Neutrophil (primary cell): ENCODE results near the gene TMEM87B.

ENCODE experiments used
- H3K27ac ChIP-seq: fragments of 200-600 bp; sonication (generic); 2 replicates; pipeline ENCODE4 v1.5.1; 2016; ENCODE audit warnings: mild to moderate bottlenecking, moderate library complexity
- H3K27me3 ChIP-seq: fragments of 200-600 bp; sonication (generic); 2 replicates; pipeline ENCODE4 v1.6.0; 2016; ENCODE audit warnings: mild to moderate bottlenecking
- H3K36me3 ChIP-seq: fragments of 200-600 bp; sonication (generic); 2 replicates; pipeline ENCODE4 v1.5.1; 2017
- H3K4me1 ChIP-seq, 2 experiments: fragments of 200-600 bp in 1 of 2; sonication (generic) in 1 of 2; 1 replicate in 1 of 2; 2 replicates in 1 of 2; pipeline versions ENCODE4 v1.5.1 to v1.6.1; 2013 to 2016; ENCODE audit warnings: low read depth in 1 of 2, low read length in 1 of 2, mild to moderate bottlenecking in 1 of 2, moderate library complexity in 1 of 2; ENCODE audit not compliant: control insufficient read depth in 1 of 2, insufficient read depth in 1 of 2
- H3K4me3 ChIP-seq, 2 experiments: fragments of 200-600 bp in 1 of 2; sonication (generic) in 1 of 2; 1 replicate in 1 of 2; 2 replicates in 1 of 2; pipeline ENCODE4 v1.5.1; 2013 to 2016; ENCODE audit warnings: low read depth in 1 of 2, low read length in 1 of 2, mild to moderate bottlenecking in 1 of 2, moderate library complexity in 1 of 2
- H3K9me3 ChIP-seq: fragments of 200-600 bp; sonication (generic); 2 replicates; pipeline ENCODE4 v1.5.1; 2016
- TF ChIP-seq, protein P1 (sequence below): fragments of 200-600 bp; sonication (generic); IDR thresholded peaks from 2 replicates; pipeline ENCODE4 v1.5.1; 2016; ENCODE audit warnings: antibody characterized with exemption

The TMEM87B gene

DNA sequence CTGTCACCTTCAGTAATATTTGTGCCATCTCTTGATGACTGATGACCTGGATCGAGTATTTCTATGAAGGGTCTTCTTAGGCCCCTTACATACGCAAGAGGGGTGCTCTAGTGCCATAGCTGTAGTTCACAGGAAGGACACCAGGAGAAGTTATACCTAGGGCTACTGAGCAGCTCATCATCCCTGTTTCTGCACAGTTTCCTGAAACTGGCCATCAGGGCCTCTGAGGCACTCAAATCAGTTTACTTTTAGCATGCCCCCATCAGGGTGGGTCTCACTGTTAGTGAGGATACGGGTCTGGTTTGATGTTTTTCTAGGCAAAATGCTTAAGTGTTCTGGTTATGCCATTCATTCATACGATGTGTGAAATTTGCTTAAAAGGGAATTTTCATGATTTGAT, 63.1 kb downstream of the TMEM87B start:
- Histone ChIP-seq H3K36me3 (peaks cover 38% of the 10 kb centered on the region), H3K27me3 (no peaks in the 10 kb centered on the region), H3K27ac (no peak overlapping the region), H3K9me3 (no peaks in the 10 kb centered on the region), H3K4me3 (no peak overlapping the region), H3K4me1 (no peaks in the 10 kb centered on the region)
- TF ChIP-seq, protein P1, sequence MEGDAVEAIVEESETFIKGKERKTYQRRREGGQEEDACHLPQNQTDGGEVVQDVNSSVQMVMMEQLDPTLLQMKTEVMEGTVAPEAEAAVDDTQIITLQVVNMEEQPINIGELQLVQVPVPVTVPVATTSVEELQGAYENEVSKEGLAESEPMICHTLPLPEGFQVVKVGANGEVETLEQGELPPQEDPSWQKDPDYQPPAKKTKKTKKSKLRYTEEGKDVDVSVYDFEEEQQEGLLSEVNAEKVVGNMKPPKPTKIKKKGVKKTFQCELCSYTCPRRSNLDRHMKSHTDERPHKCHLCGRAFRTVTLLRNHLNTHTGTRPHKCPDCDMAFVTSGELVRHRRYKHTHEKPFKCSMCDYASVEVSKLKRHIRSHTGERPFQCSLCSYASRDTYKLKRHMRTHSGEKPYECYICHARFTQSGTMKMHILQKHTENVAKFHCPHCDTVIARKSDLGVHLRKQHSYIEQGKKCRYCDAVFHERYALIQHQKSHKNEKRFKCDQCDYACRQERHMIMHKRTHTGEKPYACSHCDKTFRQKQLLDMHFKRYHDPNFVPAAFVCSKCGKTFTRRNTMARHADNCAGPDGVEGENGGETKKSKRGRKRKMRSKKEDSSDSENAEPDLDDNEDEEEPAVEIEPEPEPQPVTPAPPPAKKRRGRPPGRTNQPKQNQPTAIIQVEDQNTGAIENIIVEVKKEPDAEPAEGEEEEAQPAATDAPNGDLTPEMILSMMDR = no peak

DNA sequence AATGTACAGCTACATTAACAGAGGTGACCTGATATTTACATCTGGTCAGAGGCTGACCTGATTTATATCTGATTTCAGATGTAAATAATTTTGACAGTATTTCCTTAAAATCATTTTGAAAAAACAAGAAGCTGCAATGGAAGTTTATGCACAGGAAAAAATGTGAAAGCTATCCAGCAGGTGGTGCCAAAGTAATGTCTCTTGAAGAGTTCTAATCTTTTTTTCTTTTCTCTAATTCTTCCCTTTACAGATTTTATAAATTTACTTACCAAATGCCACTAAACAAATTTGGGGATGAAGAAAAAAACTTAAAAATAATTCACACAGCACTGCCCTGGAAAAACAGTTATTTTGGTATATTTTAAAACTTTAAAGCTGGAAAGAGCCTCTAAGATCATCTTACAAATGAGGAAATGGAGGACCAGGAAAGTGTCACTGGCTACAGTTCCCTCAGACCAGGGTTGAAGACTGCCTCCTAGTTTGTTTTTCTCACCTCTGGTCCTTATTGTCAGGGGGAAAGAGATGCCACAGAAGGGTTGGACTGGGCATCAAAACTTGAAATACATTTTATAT, 66.7 kb downstream of the TMEM87B start:
- peaks cover 20% of the 10 kb centered on the region for H3K36me3 ChIP-seq
- H3K27ac ChIP-seq = no peak overlapping the region
- no peaks in the 10 kb centered on the region for H3K9me3 ChIP-seq
- H3K27me3 ChIP-seq = no peaks in the 10 kb centered on the region
- no peaks in the 10 kb centered on the region for H3K4me1 ChIP-seq
- no peak overlapping the region for H3K4me3 ChIP-seq
- TF ChIP-seq, protein P1 = no peak

DNA sequence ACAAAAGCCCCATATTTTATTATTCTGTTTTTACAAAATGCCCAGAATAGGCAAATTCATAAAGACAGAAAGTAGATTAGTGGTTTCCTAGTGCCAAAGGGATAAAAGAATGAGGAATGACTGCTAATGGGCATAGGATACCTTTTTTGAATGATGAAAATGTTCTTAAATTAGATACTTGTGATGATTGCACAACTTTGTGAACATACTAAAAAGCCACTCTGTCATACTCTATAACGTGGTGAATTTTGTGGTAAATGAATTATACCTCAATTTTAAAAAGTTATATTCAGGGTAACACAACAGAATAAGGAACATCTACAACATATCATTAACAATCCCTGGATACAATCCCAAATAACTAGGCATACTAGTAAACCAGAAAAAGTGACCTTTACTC, 74.0 kb downstream of the TMEM87B start:
- H3K4me3 ChIP-seq = no peak overlapping the region
- no peak overlapping the region for H3K27ac ChIP-seq
- TF ChIP-seq, protein P1 = no peak
- H3K4me1 ChIP-seq = no peaks in the 10 kb centered on the region
- H3K9me3 ChIP-seq = no peaks in the 10 kb centered on the region
- no peaks in the 10 kb centered on the region for H3K27me3 ChIP-seq
- no peaks in the 10 kb centered on the region for H3K36me3 ChIP-seq

DNA sequence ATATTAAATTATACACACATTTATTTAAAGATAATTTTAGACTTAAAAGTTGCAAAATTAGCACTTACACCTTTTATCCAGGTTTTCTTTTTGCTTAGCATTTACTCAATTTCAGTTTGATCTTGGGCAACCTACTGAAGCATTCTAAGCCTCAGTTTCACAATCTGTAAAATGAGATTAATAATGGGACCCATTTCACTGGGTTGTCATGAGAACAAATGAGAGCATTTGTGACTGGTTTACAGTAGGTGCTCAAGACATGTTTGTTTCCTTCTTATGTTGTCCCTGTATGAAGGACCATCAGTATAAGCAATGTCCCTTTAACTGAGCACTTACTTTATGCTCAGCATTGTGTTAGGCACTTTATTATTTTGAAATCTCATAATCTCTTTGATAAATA, 78.3 kb downstream of the TMEM87B start:
- Histone ChIP-seq H3K27ac (no peak overlapping the region), H3K36me3 (no peaks in the 10 kb centered on the region), H3K27me3 (peaks cover 33% of the 10 kb centered on the region), H3K9me3 (no peaks in the 10 kb centered on the region), H3K4me1 (peaks cover 0 to 4% of the 10 kb centered on the region in 2 experiments), H3K4me3 (no peak overlapping the region)
- TF ChIP-seq, protein P1 = no peak

DNA sequence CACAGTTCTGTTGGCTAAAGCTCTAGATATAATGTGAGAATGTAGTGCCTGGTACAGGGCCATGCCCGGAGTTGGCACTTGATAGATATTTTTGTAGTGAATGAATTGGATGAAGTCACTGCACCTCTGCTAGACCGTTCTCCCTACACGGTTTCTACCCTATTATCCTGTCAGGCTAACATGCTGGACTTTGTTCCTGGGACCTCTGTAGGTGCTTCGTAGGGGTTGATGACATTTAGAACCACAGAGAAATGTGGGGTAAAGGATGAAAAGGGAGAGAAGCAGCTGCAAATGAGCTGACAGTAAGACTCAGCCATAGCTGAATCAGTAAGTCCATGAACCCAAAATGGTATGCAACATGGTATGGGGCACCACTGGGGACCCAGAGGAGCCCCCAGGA, 79.1 kb downstream of the TMEM87B start:
- H3K27me3 ChIP-seq = peaks cover 41% of the 10 kb centered on the region
- H3K36me3 ChIP-seq = no peaks in the 10 kb centered on the region
- H3K9me3 ChIP-seq = no peaks in the 10 kb centered on the region
- no peak overlapping the region for H3K27ac ChIP-seq
- TF ChIP-seq, protein P1 = no peak
- H3K4me1 ChIP-seq = peaks cover 0 to 4% of the 10 kb centered on the region in 2 experiments
- no peak overlapping the region for H3K4me3 ChIP-seq
